ENCODE measurements around the gene ERGIC3.

ERGIC3 gene

GRCh38 chr20:35562541-35563110 lies 20.7 kb downstream of the ERGIC3 start:
- FAIRE-seq: no peak

GRCh38 chr20:35563834-35564233 lies 22.0 kb downstream of the ERGIC3 start:
- FAIRE-seq: no peak

- FAIRE-seq: no peak
These were observed 23.0 kb downstream of the ERGIC3 start for GRCh38 chr20:35564905-35565304.

GRCh38 chr20:35568645-35569044 lies 26.8 kb downstream of the ERGIC3 start:
- no peak for FAIRE-seq

DNA sequence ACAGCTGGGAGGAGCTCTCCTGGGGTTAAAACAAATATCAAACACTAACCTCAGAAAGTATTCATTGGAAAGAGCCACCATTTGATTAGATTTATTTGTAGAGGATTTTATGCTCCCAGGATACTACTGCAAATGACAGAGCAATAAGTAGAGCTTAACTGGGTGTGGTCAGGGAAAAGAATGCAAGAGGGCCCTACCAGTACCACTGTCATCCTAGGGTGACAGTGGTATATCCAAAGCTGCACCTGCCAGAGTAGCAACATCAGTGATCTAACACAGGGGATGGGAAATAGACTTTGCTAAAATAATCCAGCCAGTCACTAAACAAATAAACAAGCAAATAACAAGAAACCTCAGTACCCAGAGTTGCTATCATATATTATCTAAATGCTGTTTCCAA lies 29.7 kb downstream of the ERGIC3 start:
- FAIRE-seq: no peak

- FAIRE-seq: no peak
These were observed 31.0 kb downstream of the ERGIC3 start for GRCh38 chr20:35572838-35573237.

GRCh38 chr20:35575958-35576357 lies 34.1 kb downstream of the ERGIC3 start:
- no peak for FAIRE-seq

- FAIRE-seq: no peak
These were observed 34.9 kb downstream of the ERGIC3 start for GRCh38 chr20:35576816-35577215.

DNA sequence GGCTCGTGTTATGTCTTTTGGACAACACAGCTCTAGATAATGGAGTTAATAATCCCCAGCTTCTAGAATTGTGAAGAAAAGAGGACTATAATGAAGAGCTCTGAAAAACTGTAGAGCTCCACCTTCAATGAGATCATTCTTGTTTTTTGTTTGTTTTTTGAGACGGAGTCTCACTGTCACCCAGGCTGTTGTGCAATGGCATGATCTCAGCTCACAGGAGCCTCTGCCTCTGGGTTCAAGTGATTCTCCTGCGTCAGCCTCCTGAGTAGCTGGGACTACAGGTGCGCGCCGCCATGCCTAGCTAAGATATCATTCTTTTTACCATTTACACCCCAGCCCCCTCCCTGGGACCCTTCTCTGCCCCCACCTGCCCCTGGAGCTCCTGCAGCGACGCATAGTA lies 36.6 kb downstream of the ERGIC3 start:
- FAIRE-seq: no peak

DNA sequence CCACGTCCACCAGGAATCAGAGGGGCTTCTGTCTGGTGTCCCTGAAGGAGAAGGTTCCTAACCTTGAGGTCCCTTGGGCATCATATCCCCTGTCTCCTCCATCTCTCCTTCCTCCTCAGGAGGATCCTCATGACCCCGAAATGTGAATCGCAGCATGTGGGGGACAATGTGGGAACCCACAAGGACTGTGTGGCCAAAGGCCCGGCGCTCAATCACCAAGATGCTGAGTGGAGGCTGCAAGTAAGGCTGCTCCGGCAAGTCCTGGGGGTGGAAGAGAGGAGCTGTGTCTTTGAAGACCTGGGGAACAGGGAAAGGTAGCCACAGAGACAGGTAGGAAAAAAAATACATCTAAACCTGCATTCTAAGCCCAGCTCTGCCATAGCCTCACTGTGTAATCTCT lies 37.3 kb downstream of the ERGIC3 start:
- FAIRE-seq: no peak

DNA sequence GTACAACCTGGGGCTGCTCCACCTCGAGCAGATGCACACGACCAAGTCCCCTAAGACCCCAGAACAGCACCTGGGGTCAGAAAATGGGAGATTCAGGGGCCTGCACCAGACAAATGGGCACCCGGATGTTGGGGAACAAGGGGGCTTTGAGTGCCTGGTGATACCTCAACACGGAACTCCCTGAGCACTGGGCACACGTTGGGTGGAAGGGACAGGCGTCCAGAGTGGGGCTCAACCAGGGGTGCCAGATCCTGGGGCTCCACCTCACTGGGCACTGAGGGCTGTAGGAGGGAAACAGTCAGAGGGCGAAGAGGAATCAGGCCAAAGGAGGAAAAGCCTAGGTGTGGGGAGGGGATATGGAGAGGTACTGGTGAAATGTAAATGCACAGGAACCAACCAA lies 40.3 kb downstream of the ERGIC3 start:
- FAIRE-seq: no peak

- no peak for FAIRE-seq
These were observed 41.0 kb downstream of the ERGIC3 start for GRCh38 chr20:35582741-35583404.

DNA sequence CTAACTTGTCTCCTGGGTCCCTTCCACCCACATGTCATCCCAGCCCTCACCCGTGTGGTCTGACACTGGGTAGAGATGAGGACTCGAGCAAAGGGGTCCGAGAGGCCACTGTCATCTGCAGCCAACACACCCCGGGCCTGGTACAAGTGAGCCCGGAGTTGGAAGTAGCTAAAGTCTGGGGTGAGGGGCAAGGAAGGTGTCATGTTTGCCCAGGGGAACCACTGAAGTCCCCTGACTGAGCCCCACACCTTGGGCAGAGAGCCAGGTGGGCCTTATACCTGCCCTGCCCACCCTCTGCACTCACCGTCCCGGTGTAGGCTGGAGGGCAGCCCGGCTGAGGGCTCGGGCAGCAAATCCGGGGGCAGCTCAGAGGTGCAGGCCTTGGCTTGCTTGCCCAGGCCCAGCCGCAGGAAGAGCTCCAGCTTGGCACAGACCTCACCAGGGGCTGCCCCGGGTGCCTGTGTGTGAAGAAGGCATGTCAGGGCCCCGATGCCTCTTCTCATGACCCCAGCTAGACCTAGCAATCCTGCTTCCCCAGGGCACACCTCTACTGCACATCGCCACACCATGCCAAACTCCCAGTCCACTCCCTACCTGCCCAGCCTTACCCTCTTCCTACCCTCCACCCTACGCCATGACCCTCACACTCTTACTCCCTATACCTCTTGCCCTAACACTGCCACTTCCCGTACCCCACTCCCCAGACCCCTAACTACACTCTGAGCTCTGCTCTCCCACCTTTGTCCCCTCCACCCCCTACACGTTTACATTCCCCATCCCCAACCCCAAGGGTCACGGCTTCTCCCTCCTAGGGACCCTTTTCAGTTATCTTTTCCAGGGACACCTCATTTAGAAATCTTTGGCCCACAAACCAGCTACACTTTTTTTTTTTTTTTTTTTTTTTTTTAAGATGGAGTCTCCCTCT lies 42.0 kb downstream of the ERGIC3 start:
- FAIRE-seq: no peak

- FAIRE-seq: no peak
These were observed 45.0 kb downstream of the ERGIC3 start for GRCh38 chr20:35586751-35587425.

GRCh38 chr20:35587436-35587835 lies 45.6 kb downstream of the ERGIC3 start:
- FAIRE-seq: no peak

DNA sequence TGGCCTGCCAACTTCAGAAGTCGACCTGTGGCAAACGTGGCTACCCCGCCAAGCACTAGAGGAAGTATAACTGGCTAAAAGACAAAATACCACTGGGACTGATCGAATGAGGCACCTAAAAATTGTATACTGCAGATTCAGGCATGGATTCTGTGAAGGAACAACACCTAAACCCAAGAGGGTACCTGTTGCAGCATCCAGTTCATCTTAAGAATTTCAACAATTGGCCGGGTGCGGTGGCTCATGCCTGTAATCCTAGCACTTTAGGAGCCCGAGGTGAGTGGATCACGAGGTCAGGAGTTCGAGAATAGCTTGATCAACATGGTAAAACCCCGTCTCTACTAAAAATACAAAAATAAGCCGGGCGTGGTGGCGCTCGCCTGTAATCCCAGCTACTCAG lies 46.5 kb downstream of the ERGIC3 start:
- FAIRE-seq: no peak

DNA sequence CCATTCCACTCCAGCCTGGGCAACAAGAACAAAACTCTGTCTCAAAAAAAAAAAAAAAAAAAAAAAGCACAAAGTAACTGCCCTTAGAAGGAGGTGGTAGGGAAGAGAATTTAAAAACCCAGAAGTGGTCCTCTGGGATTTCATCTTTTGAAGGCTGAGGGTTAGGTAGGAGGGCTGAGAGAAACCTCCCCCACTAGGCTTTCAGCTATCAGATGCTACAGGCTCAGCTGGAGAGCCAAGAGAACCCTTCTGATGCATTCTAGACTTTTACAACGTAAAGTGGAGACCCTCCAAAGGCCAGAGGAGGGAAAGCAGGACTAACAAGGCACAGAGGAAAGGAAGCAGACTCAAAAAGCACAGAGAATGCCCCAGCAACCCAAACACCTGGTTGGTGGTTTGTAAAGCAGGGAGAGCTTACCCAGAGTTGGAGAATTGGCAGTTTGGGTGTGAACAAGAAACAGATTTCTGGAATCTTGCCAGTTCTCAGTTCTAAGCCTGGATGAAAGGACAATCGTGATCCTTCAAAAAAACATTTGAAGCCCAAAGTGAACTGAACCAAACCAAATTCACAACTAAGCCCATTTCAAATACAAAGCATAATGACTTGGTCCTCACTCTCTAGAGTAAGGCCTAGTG lies 50.6 kb downstream of the ERGIC3 start:
- no peak for FAIRE-seq

DNA sequence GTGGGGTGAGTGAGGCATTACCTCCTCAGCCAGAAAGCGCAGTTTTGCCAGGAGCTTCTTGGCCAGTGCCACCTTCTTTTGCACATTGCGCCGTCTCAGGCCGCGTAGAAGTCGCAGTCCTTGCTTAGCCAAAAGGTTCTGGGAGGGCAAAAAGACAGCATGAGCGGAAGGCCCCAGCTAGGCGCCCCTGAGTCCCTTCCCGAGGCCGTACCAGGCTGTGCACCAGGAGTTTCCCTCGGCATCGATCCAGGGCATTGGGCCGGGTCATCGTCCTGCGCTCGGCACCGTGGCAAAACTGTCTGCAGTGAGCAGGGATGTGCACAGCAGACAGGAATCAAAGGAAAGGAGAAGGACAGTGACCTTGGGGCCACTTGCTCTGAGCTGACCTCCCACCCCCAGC lies 53.6 kb downstream of the ERGIC3 start:
- no peak for FAIRE-seq

DNA sequence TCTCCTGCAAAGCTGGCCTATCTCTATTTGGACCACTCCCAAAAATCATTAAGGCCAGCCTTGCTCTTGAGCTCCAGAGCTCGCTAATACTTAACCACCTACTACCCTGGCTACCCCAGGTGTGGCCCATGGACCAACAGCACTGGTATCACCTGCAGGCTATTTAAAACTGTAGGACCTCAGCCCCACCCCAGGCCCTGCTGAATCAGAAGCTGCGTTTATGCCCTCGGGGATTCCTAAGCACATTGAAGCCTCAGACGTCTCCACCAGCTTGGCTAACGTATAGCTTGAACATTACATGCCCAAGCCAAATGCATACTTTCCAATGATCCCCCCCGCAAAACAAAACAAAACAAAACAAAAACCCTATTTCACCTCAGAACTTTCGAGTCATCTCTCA lies 54.0 kb downstream of the ERGIC3 start:
- no peak for FAIRE-seq

- no peak for FAIRE-seq
These were observed 55.3 kb downstream of the ERGIC3 start for GRCh38 chr20:35597186-35597585.

DNA sequence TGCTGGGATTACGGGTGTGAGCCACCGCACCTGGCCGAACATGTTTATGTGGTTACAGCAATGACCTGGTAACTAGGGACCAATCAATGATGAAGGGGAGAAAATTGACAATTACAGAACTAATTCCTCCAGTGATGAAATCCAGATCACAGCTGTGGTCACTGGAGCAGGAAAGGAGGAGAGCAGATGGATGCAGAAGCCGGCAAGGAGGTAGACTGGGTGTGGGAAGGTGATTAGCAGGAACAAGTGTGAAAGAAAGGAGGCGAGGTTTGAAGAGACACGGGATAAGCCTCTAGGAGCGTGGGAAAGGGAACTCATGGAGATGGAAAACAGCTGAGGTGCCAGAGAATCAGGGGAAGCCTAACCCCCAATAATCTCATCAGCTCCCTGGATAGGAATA lies 56.6 kb downstream of the ERGIC3 start:
- no peak for FAIRE-seq

DNA sequence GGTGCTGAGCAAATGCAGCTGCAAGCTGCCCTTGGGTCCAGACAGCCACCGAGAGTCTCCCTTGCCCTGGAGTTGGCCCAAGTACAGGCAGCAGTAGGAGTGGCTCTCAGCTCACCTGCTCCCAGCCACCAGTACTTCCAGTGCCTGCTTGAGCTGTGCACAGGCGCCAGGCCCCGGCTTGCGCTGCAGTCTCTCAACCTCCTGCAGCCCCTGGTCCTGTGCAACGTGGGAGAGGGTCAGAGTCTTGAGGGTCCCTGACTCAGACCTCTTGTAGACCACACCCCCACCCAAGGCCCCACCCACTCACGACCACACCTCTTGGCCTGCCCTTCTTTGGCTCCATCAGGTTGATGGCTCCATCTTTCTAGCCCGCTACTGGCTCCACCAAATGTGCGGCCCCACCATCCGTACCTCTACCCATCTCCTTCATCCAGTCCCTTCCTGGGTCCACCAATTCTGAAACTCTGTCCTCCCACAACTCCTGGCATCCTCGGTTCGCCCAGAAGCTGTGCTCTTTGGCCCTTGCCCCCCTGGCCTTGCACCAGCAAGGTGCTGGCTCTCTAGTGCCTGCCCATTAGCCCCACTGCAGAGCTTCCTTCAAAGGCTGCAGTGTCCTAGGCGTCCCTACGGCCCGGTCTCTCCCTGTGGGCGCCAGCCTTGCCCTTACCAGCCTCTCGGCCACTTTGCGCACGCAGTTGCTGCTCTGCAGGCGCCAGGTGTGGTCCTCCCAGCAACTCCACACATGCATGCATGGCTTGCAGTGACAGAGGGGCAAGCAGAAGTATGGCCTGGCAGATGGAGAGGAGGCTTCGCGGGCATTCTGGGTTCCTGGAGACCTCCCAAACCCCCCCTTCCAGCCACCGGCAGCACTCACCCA lies 57.3 kb downstream of the ERGIC3 start:
- no peak for FAIRE-seq

All from A204.1 (cell line).